ENCODE data around the gene TMEM125.

TMEM125 gene

DNA sequence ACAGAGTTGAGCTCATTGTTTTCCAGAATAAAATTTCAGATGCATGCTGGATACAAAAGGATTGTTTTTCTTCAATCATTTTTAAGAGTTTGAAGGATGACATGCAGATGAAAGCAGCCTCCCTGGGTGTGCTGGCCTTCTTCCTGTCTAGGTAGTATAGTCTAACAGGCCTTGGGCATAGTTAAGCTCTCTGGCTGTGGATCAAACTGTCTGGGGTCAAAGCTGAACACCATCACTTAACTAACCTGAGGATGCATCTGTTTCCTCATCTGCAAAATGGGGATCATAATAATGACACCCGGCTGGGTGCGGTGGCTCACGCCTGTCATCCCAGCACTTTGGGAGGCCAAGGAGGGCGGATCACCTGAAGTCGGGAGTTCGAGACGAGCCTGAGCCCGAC is 25.0 kb downstream of the TMEM125 start:
- ATAC-seq, result no peak

DNA sequence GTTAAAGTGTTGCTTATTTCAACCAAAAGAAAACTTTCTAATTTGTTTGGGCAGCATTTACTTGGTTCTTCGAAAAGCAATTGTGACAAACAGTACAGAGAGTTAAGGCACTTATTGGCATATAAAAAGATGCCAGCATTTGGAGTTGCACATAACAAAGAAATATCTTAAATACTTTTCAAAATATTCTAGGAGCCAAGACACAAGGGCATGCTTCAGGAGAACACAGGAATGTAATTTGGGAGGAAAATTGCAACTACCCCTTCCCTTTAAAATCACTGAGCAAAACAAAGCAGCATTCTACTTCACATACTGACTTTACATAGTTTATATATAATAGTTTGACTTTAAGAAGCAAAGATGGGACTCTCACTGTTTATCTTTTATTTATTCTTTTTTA is 26.4 kb downstream of the TMEM125 start:
- ATAC-seq, result no peak

DNA sequence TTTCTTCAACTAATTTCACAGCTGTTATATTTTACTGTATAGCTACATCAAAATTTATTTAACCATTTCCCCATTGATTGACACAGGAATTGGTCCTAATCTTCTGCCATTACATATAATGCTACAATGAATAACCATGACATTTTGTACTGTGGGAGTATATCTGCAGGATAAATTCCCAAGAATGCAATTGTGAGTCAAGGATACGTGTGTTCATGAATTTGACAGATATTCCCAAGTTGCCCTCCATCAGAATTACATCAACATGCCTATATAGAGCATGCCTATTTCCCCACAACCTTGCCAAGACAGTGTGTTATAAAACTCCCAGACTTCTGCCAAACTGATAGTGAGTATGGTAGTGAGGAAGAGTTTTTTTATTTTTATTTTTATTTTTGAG is 28.3 kb downstream of the TMEM125 start:
- no peak for ATAC-seq

DNA sequence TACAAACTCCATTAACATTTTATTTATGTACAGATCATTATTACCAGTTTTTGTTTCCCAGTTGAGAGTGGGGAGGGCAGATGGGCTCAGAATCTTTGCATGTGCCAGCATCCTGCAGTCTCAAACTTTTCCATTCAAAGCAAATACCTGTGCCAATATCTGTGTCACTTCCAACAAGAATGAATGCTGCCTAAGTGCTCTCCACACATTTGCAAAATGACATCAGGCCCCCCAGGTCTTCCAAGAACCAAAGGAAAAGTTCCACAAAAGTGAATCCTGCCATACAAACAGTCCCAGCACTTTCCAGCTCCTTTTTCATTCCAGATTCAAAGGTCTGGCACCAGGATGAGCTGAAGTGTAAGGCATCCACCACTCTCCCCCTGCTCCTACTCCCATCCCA is 29.3 kb downstream of the TMEM125 start:
- no peak for ATAC-seq

DNA sequence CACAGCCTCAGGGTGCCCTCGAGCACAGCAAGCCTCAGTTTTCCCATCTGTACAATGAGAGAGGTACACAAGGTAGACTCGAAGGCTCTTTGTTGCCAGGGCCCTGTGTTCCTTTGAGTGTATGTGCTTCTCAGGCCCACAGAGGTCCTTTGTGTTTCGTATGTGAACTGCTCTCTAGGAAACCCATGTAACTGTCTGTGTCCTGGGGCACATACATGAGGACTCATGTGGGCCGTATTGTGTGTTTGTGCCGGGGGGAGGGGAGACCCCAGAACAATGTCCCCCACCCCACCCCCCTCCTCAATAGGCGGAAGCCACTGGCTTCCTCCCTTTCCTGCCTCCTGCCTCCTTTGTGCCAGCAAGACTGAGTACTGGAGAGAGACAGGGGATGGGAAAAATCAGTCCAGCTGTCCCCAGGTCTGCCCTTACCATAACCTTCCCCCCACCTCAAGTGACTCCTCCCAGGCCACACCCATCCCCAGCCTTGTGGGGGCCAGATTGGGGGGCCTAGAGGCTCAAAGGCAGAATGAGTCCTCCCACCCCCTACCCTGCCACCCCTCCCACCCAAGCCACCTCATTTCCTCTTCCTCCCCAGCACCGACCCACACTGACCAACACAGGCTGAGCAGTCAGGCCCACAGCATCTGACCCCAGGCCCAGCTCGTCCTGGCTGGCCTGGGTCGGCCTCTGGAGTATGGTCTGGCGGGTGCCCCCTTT is 30.8 kb downstream of the TMEM125 start, which contains the start of gene TIE1:
TSS of gene TIE1 (plus strand) at position 605 of the 717 bp plus-strand sequence. CDS start at position 695, 90 bp downstream.
- no peak for ATAC-seq

DNA sequence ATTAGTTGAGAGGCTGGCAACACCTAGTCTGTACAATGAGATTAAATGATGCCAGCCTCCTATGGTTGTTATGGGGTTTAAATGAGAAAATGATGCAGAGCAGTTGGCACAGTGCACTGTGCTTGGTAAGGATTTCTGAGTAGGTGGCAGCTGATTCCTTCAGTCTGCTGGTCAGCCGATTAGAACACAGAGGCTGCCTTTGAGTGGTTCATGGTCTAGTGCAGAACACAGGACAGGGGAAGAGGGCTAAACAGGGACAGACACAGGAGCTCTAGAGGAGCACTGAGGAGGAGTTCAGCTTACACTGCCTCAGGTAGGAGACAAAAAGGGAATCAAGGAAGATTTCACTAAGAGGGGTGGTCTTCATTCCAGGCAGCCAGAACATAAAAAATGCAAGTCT is 32.4 kb downstream of the TMEM125 start:
- no peak for ATAC-seq

DNA sequence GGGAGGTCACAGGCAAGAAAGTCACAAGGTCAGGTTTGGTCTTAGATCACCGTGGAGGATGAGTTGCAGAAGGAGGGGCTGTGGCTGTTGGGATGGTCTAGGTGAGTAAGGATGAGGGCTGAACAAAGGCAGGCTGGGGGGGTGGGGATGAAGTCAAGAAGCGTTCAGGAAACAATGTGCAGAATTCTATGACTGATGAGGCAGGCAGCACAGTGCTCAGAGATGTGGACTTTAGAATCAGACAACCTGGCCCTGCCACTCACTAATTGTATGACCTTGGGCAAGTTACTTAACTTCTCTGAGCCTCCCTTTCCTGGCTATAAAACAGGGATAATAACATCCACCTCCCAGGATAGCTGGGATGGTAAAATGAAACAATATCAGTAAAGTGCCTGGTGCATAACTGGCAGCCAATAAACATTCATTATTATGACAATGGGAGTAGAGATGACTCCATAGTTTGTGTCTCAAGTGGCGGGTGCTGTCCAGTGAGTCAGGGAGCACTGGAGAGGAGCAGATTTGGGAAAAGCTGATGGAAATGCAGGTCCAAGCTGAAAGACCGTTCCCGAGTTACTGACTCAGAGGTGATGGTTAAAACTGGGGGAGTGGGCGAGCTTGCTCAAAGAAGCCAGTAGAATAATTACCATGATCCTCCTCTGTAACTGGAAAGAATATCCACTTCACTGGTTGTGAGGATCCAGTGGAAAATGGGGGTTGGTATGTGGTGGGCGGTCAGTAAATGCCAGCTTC is 33.1 kb downstream of the TMEM125 start:
- ATAC-seq, result no peak

DNA sequence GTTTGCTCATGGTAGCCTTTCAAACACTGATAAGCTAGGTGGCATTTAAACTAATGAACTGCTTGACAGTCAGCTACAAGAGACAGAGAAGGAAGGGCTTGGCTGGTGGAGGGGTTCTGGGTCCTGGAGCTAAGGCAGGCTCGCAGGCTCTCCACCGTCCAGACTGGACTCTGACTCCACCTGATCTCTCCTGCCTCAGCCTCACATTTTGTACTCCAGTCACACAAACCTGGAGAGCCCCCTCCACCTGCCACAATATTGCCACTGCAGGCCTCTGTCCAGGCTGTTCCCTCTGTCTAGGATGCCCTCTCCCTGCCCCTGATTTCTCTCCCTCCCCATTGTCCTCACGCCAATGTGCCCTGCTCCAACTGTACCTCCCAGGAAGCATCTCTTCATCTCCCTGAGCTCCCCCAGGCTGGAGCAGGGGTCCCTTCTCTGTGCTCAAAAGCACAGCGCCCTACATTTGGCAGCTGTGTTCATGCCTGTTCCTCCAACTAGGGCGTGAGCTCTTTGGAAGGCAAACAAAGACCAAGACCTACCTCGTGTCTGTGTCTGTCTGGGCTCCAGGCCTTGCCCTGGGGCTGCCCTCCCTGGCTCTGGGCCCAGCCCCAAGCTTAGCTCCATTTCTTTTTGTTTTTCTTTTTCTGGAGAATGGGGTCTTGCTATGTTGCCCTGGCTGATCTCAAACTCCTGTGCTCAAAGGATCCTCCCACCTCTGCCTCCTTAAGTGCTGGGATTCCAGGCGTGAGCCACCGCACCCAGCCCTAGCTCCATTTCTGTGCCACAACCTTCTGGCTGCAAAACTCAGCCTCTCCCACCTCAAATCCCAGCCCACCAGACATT is 33.9 kb downstream of the TMEM125 start:
- no peak for ATAC-seq

DNA sequence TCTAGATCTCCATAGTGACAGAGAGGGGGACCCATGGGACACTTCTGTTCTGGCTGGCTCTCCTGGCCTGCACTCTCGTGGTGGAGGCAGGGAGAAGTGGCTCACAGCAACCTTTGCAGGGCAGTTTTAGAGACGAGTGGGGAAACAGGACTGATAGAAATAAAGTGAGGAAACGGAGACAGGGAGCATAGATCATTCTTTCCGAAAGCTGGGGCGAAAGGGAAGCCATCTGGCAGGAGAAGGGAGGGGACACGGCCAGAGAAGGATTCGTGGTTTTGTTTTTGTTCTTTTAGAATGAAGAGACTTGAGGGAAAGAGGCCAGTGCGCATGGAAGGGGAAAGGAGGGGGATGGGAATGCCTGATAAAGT is 34.5 kb downstream of the TMEM125 start:
- no peak for ATAC-seq

DNA sequence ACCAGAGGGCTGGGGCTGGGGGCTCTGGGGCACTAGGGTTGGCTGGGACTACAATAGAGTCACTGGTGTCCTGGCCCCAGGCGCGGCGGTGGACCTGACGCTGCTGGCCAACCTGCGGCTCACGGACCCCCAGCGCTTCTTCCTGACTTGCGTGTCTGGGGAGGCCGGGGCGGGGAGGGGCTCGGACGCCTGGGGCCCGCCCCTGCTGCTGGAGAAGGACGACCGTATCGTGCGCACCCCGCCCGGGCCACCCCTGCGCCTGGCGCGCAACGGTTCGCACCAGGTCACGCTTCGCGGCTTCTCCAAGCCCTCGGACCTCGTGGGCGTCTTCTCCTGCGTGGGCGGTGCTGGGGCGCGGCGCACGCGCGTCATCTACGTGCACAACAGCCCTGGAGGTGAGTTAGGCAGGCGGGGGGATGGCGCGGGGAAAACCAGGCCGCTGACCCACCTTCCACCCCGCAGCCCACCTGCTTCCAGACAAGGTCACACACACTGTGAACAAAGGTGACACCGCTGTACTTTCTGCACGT is 35.1 kb downstream of the TMEM125 start:
- ATAC-seq, result no peak

DNA sequence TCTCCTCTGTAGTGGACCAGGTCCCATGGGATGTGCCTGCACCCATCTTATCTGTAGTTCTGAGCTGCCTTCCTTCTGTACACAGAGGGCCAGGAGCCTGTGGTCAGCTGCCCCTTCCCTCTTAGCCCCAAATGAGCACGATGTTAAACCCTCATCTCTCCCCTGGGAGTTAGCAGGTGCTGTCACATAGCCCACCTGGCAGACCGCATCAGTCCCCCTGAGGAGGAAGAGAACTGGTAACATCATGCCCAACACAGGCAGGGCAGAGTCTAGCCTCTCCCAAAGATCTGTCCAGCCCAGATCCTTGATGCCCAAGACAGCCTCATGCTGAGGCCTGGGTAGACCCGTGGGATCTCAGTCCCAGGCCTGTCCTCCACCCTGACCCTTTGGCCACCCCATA is 35.7 kb downstream of the TMEM125 start:
- no peak for ATAC-seq

DNA sequence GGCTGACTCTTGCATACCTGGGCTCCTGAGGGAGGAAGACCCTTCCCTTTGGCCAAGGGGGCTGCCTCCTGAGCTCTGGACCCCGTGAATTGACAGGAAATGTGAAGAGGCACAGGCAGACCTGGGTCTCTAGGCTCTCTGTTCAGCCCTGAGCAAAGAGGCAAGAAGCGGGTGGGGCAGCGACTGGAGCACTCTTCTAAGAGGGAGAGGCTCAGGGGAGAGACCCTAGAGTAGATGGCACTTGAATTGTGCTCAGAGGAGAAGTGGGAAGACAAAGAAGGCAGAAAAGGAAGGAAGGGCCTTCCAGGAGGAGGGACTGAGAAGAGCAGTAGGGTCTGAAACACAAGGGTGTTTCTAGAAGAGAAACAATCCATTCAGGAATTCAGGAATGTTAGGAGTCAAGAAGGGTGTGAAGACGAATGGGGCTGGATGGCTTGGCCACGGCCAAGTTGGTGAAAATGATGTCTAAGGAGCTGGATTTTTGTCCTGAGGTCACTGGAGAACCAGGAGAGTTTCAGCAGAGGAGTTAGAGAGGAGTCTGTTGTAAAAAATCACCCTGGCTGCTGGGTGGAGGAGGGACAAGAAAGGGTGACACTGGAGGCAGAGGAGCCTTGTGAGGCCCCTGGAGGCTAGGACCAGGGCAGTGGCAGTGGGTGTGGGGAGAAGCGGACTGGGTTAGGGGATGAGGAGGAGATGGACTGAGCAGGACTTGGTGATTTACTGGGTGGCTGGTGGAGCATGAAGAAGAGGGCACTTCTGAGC is 36.3 kb downstream of the TMEM125 start:
- no peak for ATAC-seq

DNA sequence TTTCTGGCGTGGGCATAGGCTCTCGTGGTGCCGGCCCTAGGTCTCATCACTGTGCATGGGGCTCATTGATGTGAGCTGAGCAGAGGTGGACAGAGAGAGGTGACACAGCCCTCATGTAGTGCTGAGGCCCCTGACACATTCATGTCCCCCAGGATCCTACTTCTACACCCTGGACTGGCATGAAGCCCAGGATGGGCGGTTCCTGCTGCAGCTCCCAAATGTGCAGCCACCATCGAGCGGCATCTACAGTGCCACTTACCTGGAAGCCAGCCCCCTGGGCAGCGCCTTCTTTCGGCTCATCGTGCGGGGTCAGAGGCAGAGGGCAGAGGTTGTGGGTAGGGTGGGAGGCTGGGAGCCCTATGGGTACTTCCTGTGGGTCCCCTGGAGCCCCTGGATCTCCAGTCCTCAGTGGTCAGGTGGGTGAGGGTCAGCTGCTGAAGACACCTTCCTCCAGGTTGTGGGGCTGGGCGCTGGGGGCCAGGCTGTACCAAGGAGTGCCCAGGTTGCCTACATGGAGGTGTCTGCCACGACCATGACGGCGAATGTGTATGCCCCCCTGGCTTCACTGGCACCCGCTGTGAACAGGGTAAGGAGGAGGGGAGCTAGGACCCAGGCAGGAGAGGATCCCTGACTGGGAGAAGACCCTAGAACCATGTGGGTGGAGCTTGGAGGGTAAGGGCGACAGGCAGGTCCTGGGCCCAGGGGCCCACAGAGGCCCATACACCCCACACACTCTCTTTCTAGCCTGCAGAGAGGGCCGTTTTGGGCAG is 37.1 kb downstream of the TMEM125 start:
- no peak for ATAC-seq

DNA sequence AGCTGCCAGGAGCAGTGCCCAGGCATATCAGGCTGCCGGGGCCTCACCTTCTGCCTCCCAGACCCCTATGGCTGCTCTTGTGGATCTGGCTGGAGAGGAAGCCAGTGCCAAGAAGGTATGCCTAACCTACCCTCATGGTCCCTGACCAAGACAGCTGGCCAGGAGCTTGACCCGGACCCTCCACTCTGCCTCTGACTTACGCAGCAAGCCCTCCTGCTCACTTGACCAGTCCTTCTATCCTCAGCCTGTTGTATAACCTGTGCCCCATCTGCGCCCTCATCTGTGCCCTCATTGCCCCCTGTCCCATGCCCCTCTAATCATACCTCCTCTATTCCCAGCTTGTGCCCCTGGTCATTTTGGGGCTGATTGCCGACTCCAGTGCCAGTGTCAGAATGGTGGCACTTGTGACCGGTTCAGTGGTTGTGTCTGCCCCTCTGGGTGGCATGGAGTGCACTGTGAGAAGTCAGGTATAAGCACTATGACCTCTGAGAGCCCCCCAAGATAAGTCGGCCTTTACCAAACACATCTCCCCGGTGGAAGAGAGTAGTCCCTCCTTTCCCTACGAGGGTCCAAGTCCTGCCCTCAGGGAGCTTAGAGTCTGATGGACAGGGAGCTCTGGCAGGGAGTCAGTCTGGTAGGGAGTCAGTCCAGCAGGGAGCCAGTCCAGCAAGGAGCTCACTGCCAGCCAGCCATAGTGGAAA is 37.8 kb downstream of the TMEM125 start:
- no peak for ATAC-seq

DNA sequence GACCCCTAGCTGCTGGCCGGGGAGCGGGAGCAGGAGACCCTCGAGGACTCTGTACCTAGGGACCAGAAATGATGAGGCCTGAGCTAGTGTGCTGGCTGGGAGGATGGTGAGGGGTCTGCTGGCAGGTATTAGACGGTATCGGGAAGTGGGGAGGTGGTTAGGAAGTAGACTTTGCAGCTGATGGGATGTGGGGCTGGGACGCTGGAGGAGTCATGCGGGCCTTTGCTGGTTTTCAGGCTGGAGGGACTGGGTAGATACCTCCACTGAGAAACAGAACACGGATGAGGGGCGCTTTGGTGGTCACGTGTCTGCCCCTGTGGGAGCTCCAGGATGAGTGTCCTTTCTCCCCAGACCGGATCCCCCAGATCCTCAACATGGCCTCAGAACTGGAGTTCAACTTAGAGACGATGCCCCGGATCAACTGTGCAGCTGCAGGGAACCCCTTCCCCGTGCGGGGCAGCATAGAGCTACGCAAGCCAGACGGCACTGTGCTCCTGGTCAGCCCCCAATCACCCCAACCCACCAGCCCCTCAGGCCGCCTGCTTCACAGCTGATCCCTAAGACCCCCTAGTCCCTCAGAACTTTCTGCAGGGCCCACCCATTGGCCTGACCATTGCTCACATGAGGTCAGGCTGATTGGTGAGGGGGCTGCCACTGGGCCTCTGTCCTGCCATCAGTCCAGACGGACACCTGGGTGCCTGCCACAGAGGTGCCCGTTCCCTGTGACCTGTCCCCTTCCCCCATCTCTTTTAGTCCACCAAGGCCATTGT is 39.0 kb downstream of the TMEM125 start:
- no peak for ATAC-seq

DNA sequence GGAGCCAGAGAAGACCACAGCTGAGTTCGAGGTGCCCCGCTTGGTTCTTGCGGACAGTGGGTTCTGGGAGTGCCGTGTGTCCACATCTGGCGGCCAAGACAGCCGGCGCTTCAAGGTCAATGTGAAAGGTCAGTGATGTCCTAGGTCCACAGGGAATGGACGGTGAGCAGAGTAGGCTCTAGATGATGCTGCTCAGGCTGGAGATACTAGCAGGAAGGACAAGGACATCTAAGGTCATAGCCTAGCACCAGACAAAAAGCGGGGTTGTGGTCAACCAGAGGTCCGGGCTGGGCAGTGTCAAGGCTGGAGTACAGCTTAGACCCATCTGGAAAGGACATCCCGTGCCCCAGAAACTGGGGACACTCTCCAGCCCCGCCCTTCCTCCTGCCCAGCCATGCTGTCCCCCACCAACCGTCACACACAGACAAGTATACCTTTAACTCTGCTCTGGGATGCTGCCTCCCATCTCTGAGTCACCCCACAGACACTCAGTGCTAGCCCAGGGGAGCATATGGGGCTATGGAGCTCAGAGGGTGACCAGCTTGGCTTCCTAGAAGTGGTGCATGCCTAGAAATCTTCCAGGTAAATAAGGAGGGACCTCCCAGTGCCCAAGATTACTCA is 39.7 kb downstream of the TMEM125 start:
- ATAC-seq, result no peak

DNA sequence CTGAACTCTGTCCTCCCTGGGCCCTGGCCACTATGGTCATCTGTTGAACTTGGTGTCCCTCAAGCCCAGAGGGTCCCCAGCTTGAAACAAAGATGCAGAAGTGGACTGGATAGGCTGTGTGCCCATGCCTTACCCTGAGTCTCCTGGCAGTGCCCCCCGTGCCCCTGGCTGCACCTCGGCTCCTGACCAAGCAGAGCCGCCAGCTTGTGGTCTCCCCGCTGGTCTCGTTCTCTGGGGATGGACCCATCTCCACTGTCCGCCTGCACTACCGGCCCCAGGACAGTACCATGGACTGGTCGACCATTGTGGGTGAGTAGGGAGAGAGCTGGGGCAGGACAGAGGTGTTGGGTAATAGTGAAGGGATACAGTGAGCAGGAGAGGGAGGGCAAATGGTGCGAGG is 41.7 kb downstream of the TMEM125 start:
- no peak for ATAC-seq

DNA sequence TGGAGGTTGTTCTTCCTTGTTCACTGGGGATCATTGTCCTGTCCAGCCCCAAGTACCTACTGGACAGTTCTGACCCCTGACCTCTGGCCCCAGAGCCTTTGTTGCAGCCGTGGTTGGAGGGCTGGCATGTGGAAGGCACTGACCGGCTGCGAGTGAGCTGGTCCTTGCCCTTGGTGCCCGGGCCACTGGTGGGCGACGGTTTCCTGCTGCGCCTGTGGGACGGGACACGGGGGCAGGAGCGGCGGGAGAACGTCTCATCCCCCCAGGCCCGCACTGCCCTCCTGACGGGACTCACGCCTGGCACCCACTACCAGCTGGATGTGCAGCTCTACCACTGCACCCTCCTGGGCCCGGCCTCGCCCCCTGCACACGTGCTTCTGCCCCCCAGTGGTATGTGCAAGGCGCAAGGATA is 42.4 kb downstream of the TMEM125 start:
- ATAC-seq, result no peak

DNA sequence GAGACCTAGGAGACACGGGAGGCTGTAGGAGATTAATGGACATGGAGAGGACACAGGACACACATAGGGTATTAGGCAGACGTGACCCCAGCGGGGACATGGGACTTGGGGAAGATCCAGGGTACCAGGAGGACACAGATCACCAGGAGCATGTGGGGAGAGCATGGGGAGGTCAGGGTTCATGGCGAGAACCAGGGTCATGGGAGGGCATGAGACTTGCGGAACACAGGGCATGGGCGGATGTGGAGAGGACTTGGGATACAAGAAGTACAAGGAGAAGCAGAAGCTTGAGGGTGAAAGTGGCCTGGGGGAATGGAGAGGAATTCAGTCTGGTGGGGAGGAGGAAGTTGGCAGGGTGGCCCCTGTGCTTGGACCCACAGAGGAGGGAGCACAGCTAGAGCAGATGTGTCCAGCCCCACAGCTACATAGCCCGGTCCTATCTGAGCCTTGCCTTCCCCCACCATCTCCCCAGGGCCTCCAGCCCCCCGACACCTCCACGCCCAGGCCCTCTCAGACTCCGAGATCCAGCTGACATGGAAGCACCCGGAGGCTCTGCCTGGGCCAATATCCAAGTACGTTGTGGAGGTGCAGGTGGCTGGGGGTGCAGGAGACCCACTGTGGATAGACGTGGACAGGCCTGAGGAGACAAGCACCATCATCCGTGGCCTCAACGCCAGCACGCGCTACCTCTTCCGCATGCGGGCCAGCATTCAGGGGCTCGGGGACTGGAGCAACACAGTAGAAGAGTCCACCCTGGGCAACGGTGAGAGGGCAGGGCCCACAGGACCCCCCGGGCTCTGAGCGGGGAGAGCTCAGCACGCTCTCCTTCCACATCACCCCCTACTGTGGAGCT is 43.1 kb downstream of the TMEM125 start:
- ATAC-seq, result no peak
